GM23338 (cell line): Measurements from ENCODE around the gene SMAD9. TPM values are rescaled to one million over a fixed set of nuclear protein-coding genes. Genes with fewer than 3 reads are reported as not detected.

Experiments
- ATAC-seq: fragments of 200-7000 bp; cut with Tn5 transposase; 3 replicates; pipeline ENCODE4 v1.9.1; 2020
- DNase-seq: peaks from one replicate; pipeline ENCODE4 v3.0.0-alpha.2; 2015; ENCODE audit warnings: low spot score
- H2AFZ ChIP-seq: fragments of 200-600 bp; sonication (generic); 2 replicates; pipeline ENCODE4 v1.8.0; 2016; ENCODE audit warnings: antibody characterized with exemption, mild to moderate bottlenecking, moderate library complexity
- H3F3A ChIP-seq: fragments of 200-600 bp; sonication (generic); replicated peaks from 2 replicates; pipeline ENCODE4 v1.8.0; 2017; ENCODE audit warnings: antibody characterized with exemption, mixed run types, low read depth
- H3K27ac ChIP-seq: fragments of 200-600 bp; sonication (generic); 2 replicates; pipeline ENCODE4 v1.6.1; 2016; ENCODE audit warnings: low read depth
- H3K27me3 ChIP-seq: fragments of 200-600 bp; sonication (generic); 2 replicates; pipeline ENCODE4 v1.8.0; 2016; ENCODE audit warnings: mild to moderate bottlenecking, mixed run types, moderate library complexity; ENCODE audit not compliant: insufficient read depth
- H3K36me3 ChIP-seq: fragments of 200-600 bp; sonication (generic); 2 replicates; pipeline ENCODE4 v1.8.0; 2016; ENCODE audit warnings: mild to moderate bottlenecking; ENCODE audit not compliant: insufficient read depth
- H3K4me1 ChIP-seq: fragments of 200-600 bp; sonication (generic); 2 replicates; pipeline ENCODE4 v1.8.0; 2016; ENCODE audit warnings: mild to moderate bottlenecking, moderate library complexity; ENCODE audit not compliant: insufficient read depth
- H3K4me2 ChIP-seq: fragments of 200-600 bp; sonication (generic); 2 replicates; pipeline ENCODE4 v1.7.1; 2017; ENCODE audit warnings: mixed run types
- H3K4me3 ChIP-seq: fragments of 200-600 bp; sonication (generic); 2 replicates; pipeline ENCODE4 v1.6.1; 2016; ENCODE audit warnings: mixed run types
- H3K79me2 ChIP-seq: fragments of 200-600 bp; sonication (generic); replicated peaks from 2 replicates; pipeline ENCODE4 v1.8.0; 2017; ENCODE audit warnings: mild to moderate bottlenecking; ENCODE audit not compliant: insufficient read depth
- H3K9me2 ChIP-seq: fragments of 200-600 bp; sonication (generic); 2 replicates; pipeline ENCODE4 v1.8.0; 2017; ENCODE audit not compliant: insufficient read depth
- H4K20me1 ChIP-seq: fragments of 200-600 bp; sonication (generic); replicated peaks from 2 replicates; pipeline ENCODE4 v1.8.0; 2017; ENCODE audit warnings: mild to moderate bottlenecking; ENCODE audit not compliant: insufficient read depth
- H3K27ac Mint-ChIP-seq: 2 replicates; pipeline ENCODE4 v1.8.0; 2020; ENCODE audit warnings: inconsistent platforms, mild to moderate bottlenecking, moderate library complexity, mixed read lengths
- H3K27me3 Mint-ChIP-seq: 3 replicates; pipeline ENCODE4 v1.8.0; 2022; ENCODE audit warnings: low read depth, mild to moderate bottlenecking, moderate library complexity, mixed read lengths, inconsistent platforms; ENCODE audit not compliant: insufficient read depth, poor library complexity
- H3K36me3 Mint-ChIP-seq: 3 replicates; pipeline ENCODE4 v1.8.0; 2021; ENCODE audit warnings: low read depth, mild to moderate bottlenecking, inconsistent platforms, moderate library complexity, mixed read lengths
- H3K4me1 Mint-ChIP-seq: 3 replicates; pipeline ENCODE4 v1.8.0; 2020; ENCODE audit warnings: mild to moderate bottlenecking, inconsistent platforms, mixed read lengths
- H3K4me3 Mint-ChIP-seq: 3 replicates; pipeline ENCODE4 v1.8.0; 2021; ENCODE audit warnings: moderate library complexity, mild to moderate bottlenecking, inconsistent platforms, mixed read lengths
- H3K9me3 Mint-ChIP-seq: 3 replicates; pipeline ENCODE4 v1.8.0; 2020; ENCODE audit warnings: moderate library complexity, mild to moderate bottlenecking, inconsistent platforms, mixed read lengths
- CTCF ChIP-seq, 2 experiments: fragments of 200-600 bp in 1 of 2; sonication (generic) in 1 of 2; conservative IDR thresholded peaks; 2 replicates each; pipeline versions ENCODE4 v1.5.1 to v1.6.1; 2016 to 2017; ENCODE audit warnings: antibody characterized with exemption in 2 of 2, low read depth in 2 of 2, mild to moderate bottlenecking in 2 of 2, moderate library complexity in 1 of 2
- EZH2 ChIP-seq: fragments of 200-600 bp; sonication (generic); IDR thresholded peaks from one replicate; pipeline ENCODE4 v1.8.0; 2017; ENCODE audit warnings: antibody characterized with exemption, mild to moderate bottlenecking, low read depth; ENCODE audit not compliant: unreplicated experiment
- JUNB ChIP-seq: IDR thresholded peaks from one replicate; pipeline ENCODE4 v1.6.1; 2016; ENCODE audit warnings: antibody characterized with exemption; ENCODE audit not compliant: unreplicated experiment
- NANOG ChIP-seq: IDR thresholded peaks from 2 replicates; pipeline ENCODE4 v1.6.1; 2016; ENCODE audit warnings: antibody characterized with exemption, borderline replicate concordance
- POLR2AphosphoS5 ChIP-seq: IDR thresholded peaks from 2 replicates; pipeline ENCODE4 v1.6.1; 2016; ENCODE audit warnings: antibody characterized with exemption, low read depth
- STAT1 ChIP-seq: IDR thresholded peaks from one replicate; pipeline ENCODE4 v1.6.1; 2016; ENCODE audit warnings: antibody characterized with exemption; ENCODE audit not compliant: unreplicated experiment
- ZNF331 ChIP-seq: fragments of 250-450 bp; sonication (Bioruptor Pico); IDR thresholded peaks from 2 replicates; pipeline ENCODE4 v1.5.0; 2020; ENCODE audit warnings: low read depth, mild to moderate bottlenecking, moderate library complexity
- polyA plus RNA-seq: library from polyadenylated mRNA; unstranded; fragments of >200 nt; fragmentation: Nextera tagmentation; extraction: Ambion mirVana; gene quantifications from 2 replicates; pipeline ENCODE4 v1.2.1, GENCODE V29; 2016
- total RNA-seq: library from RNA; depleted of rRNA; stranded (reverse); fragments of >200 nt; shearing (Covaris generic); gene quantifications from 2 replicates; pipeline ENCODE4 v1.2.3, GENCODE V29; 2014

The SMAD9 gene
- total and polyA plus RNA-seq, 2 experiments from 2014 or later: 0.95 to 1.3 TPM

DNA sequence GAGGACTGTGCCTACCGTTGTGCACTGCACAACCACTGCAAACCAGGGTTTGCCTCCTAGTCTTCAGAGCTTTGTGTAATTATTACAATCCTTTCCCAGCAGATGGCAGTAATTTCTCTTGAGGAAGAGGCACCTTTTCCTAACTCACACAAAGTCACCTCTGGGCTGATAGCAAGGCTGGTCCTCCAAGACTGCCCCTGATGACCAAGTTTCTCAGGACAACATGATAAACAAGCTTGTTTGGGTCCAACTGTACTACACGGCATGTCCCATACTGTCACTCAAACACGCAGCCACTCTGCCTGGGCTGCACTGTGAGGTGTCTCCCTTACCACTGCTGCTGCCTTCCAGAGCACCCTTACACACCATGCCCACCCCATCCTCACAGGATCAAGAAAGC is 61.7 kb downstream of the SMAD9 start:
- no peaks in the 10 kb centered on the region for H3K4me1 ChIP-seq
- H2AFZ ChIP-seq: peak overlapping the region; percentile 50; the same call in 1 of the 2 replicates
- no peaks in the 10 kb centered on the region for H3K27me3 ChIP-seq
- H4K20me1 ChIP-seq: no peaks in the 10 kb centered on the region
- H3K4me3 Mint-ChIP-seq: no peak overlapping the region
- no peak overlapping the region for H3K4me2 ChIP-seq
- TF ChIP-seq CTCF (conservative IDR thresholded peaks at IDR 0.05; ENCODE audit: low read depth in 2 of 2): peak; percentile 52 to 72
- no peak for TF ChIP-seq ZNF331 (CRISPR knock-in tag)
- no peaks in the 10 kb centered on the region for H3F3A ChIP-seq
- H3K79me2 ChIP-seq: no peaks in the 10 kb centered on the region
- no peaks in the 10 kb centered on the region for H3K9me2 ChIP-seq
- ATAC-seq (peak; percentile 94), DNase-seq (peak; percentile 87)
- no peak overlapping the region for H3K27ac ChIP-seq
- H3K27me3 Mint-ChIP-seq: no peaks in the 10 kb centered on the region
- no peak overlapping the region for H3K4me3 ChIP-seq
- 0 out of 3 replicates have a peak, but pooled peaks cover 5% of the 10 kb centered on the region for H3K4me1 Mint-ChIP-seq
- H3K36me3 ChIP-seq: no peaks in the 10 kb centered on the region
- H3K27ac Mint-ChIP-seq: no peak overlapping the region
- H3K9me3 Mint-ChIP-seq: no peaks in the 10 kb centered on the region
- no peaks in the 10 kb centered on the region for H3K36me3 Mint-ChIP-seq

- Histone ChIP-seq H3K36me3 (no peaks in the 10 kb centered on the region), H4K20me1 (no peaks in the 10 kb centered on the region), H3K9me2 (no peaks in the 10 kb centered on the region), H3K4me2 (no peak overlapping the region), H3K27ac (no peak overlapping the region), H3F3A (no peaks in the 10 kb centered on the region), H2AFZ (no peak overlapping the region), H3K79me2 (no peaks in the 10 kb centered on the region), H3K4me3 (no peak overlapping the region), H3K27me3 (no peaks in the 10 kb centered on the region), H3K4me1 (no peaks in the 10 kb centered on the region)
- Mint-ChIP-seq H3K4me3 (no peak overlapping the region), H3K4me1 (0 out of 3 replicates have a peak, but pooled peaks cover 5% of the 10 kb centered on the region), H3K27me3 (no peaks in the 10 kb centered on the region), H3K27ac (no peak overlapping the region), H3K36me3 (no peaks in the 10 kb centered on the region), H3K9me3 (no peaks in the 10 kb centered on the region)
- DNase-seq (no peak), ATAC-seq (no peak)
- no peak for TF ChIP-seq JUNB
Measured at GRCh38 chr13:36857253-36857652, 62.8 kb downstream of the SMAD9 start.

- TF ChIP-seq EZH2 (no peak), POLR2AphosphoS5 (no peak), ZNF331 (CRISPR knock-in tag) (no peak), STAT1 (no peak), NANOG (no peak), CTCF (conservative IDR thresholded peaks at IDR 0.05; ENCODE audit: low read depth in 2 of 2) (peak; percentile 70 to 74)
- ATAC-seq (peak; percentile 87), DNase-seq (peak; percentile 73)
- H4K20me1 ChIP-seq: no peaks in the 10 kb centered on the region
- no peak overlapping the region for H3K4me2 ChIP-seq
- H3K4me1 Mint-ChIP-seq: no peaks in the 10 kb centered on the region
- no peaks in the 10 kb centered on the region for H3K4me1 ChIP-seq
- no peaks in the 10 kb centered on the region for H3K36me3 Mint-ChIP-seq
- no peak overlapping the region for H3K27ac Mint-ChIP-seq
- no peak overlapping the region for H2AFZ ChIP-seq
- H3K27me3 Mint-ChIP-seq: peaks cover 3% of the 10 kb centered on the region
- H3F3A ChIP-seq: no peaks in the 10 kb centered on the region
- no peaks in the 10 kb centered on the region for H3K27me3 ChIP-seq
- no peak overlapping the region for H3K4me3 ChIP-seq
- no peaks in the 10 kb centered on the region for H3K9me3 Mint-ChIP-seq
- no peak overlapping the region for H3K27ac ChIP-seq
- no peaks in the 10 kb centered on the region for H3K79me2 ChIP-seq
- no peaks in the 10 kb centered on the region for H3K36me3 ChIP-seq
- no peak overlapping the region for H3K4me3 Mint-ChIP-seq
- H3K9me2 ChIP-seq: peaks cover 3% of the 10 kb centered on the region; the same call in 1 of the 2 replicates
Measured at GRCh38 chr13:36850790-36851438, 69.1 kb downstream of the SMAD9 start.
